Tibial artery (tissue), 4 donors: ENCODE measurements around the gene IL22RA2.
"Not testable (repeated sequence)": the region's sequence is repeated elsewhere in the genome, so short reads cannot be mapped to it uniquely, and the experiment has no call there.

ENCODE experiments used
- DNase-seq, 2 donors: peaks; one replicate each; pipeline ENCODE4 v3.0.0-alpha.2; 2019
- H3K27ac ChIP-seq, 2 donors: fragments of 200-600 bp; sonication (generic) in 1 of 2; 1 replicate in 1 of 2; 2 replicates in 1 of 2; pipeline ENCODE4 v1.5.1; 2018 to 2019; ENCODE audit warnings: mild to moderate bottlenecking in 1 of 2
- H3K27me3 ChIP-seq, 2 donors: fragments of 200-600 bp; sonication (generic) in 1 of 2; one replicate each; pipeline versions ENCODE4 v1.5.1 to v1.6.0; 2016 to 2019
- H3K36me3 ChIP-seq, 3 donors: fragments of 200-600 bp; sonication (generic) in 2 of 3; one replicate each; pipeline ENCODE4 v1.5.1; 2016 to 2019; ENCODE audit warnings: mild to moderate bottlenecking in 2 of 3
- H3K4me1 ChIP-seq, 4 donors: fragments of 200-600 bp; sonication (generic) in 2 of 4; 1 replicate in 3 of 4; 2 replicates in 1 of 4; pipeline ENCODE4 v1.5.1; 2016 to 2019
- H3K4me3 ChIP-seq, 2 donors: fragments of 200-600 bp; sonication (generic) in 1 of 2; 1 replicate in 1 of 2; 2 replicates in 1 of 2; pipeline ENCODE4 v1.5.1; 2018 to 2019; ENCODE audit warnings: mild to moderate bottlenecking in 2 of 2
- H3K9me3 ChIP-seq, 3 donors: fragments of 200-600 bp; sonication (generic) in 1 of 3; one replicate each; pipeline ENCODE4 v1.5.1; 2016 to 2019
- intact Hi-C: fragments of 100-400 bp; cut with DNase I; formaldehyde crosslinking; loops from one replicate; pipeline ENCODE4 v1.15.0; 2023; ENCODE audit warnings: low total_unique reads
- TF ChIP-seq, protein P1 (sequence below), 2 experiments: fragments of 200-600 bp in 1 of 2; fragments of 450-650 bp in 1 of 2; IDR thresholded peaks; one replicate each; pipeline ENCODE4 v1.5.1; 2017 to 2019; ENCODE audit warnings: antibody characterized with exemption in 2 of 2, mild to moderate bottlenecking in 1 of 2, moderate library complexity in 1 of 2

IL22RA2 gene

DNA sequence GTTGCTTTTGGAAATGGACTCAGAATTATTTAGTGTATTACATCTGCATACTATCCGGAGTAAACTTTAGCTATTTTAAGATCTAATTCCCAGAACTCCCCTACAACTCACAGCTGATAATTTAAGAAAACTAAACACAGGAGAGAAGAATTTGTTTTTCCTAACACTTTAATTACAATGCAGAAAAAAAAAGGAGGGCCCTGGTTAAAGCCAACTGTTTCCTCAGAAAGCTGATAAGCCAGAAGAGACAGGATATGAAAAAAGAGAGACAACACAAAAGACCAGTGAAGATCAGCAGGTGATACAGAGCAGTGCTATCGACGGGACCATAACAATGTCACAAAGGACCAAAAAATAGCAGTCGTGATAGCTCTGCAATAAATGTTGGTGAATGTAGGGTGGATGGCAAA is 39.9 kb upstream of the IL22RA2 start:
- no peak for DNase-seq

DNA sequence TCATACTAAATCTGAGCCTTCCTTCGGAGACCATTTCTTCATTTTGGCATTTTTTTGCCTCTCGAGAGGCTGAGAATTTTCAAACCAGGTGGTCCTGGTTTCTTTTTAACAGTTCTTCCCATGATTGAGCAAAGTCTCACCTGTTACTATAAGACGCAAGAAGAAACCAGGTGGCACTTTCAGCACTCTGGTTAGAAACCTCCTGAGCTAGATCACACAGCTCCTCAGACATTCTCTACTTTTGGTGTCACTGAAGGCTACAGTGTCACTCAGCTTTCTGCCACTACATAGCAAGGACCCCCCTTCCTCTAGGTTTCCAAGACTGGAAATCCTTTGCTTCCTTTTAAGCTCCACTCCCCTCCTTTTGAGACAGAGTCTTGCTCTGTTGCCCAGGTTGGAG is 38.5 kb upstream of the IL22RA2 start:
- H3K4me3 ChIP-seq: no peak overlapping the region
- intact Hi-C loops: no loop called here
- H3K27ac ChIP-seq: no peak overlapping the region
- H3K27me3 ChIP-seq: no peaks in the 10 kb centered on the region
- H3K9me3 ChIP-seq: no peaks in the 10 kb centered on the region
- TF ChIP-seq, protein P1, sequence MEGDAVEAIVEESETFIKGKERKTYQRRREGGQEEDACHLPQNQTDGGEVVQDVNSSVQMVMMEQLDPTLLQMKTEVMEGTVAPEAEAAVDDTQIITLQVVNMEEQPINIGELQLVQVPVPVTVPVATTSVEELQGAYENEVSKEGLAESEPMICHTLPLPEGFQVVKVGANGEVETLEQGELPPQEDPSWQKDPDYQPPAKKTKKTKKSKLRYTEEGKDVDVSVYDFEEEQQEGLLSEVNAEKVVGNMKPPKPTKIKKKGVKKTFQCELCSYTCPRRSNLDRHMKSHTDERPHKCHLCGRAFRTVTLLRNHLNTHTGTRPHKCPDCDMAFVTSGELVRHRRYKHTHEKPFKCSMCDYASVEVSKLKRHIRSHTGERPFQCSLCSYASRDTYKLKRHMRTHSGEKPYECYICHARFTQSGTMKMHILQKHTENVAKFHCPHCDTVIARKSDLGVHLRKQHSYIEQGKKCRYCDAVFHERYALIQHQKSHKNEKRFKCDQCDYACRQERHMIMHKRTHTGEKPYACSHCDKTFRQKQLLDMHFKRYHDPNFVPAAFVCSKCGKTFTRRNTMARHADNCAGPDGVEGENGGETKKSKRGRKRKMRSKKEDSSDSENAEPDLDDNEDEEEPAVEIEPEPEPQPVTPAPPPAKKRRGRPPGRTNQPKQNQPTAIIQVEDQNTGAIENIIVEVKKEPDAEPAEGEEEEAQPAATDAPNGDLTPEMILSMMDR (IDR thresholded peaks at IDR 0.05): no peak
- no peak for DNase-seq
- H3K4me1 ChIP-seq: peaks cover 0 to 78% (median 49%) of the 10 kb centered on the region in 4 donors
- H3K36me3 ChIP-seq: no peaks in the 10 kb centered on the region

More for the DNA sequence above, 39.9 kb upstream of the IL22RA2 start:
- Histone ChIP-seq H3K27me3 (no peaks in the 10 kb centered on the region), H3K4me3 (no peak overlapping the region), H3K36me3 (no peaks in the 10 kb centered on the region), H3K4me1 (peaks cover 0 to 89% (median 57%) of the 10 kb centered on the region in 4 donors), H3K27ac (peak overlapping the region in 1 of 2 donors; percentile 11), H3K9me3 (no peaks in the 10 kb centered on the region)
- TF ChIP-seq, protein P1 (IDR thresholded peaks at IDR 0.05): no peak
- intact Hi-C loops: no loop called here

DNA sequence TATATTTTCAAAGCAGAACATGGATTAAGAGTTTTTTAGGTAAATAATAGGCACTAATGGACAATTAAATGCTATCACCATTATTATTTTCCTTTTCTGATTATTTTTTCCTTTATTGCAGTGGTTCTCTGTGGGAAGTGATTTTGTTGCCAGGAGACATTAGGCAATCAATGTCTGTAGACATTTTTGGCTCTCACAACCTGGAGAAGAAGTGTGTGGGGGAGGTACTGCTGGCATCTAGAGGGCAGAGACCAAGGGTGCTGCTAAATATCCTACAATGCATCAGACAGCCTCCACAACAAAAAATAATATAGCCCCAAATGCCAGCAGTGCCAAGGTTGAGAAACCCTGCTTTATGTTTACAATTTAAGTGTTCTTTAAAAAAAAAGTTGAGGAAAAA is 37.5 kb upstream of the IL22RA2 start:
- TF ChIP-seq, protein P1 (IDR thresholded peaks at IDR 0.05): no peak
- peak overlapping the region; percentile 2 to 16 for H3K27ac ChIP-seq
- intact Hi-C loops: no loop called here
- H3K9me3 ChIP-seq: no peaks in the 10 kb centered on the region
- H3K4me1 ChIP-seq: peaks cover 0 to 69% (median 43%) of the 10 kb centered on the region in 4 donors
- no peak overlapping the region for H3K4me3 ChIP-seq
- H3K27me3 ChIP-seq: no peaks in the 10 kb centered on the region
- DNase-seq: no peak
- H3K36me3 ChIP-seq: peaks cover 3 to 5% (median 4%) of the 10 kb centered on the region in 3 donors

DNA sequence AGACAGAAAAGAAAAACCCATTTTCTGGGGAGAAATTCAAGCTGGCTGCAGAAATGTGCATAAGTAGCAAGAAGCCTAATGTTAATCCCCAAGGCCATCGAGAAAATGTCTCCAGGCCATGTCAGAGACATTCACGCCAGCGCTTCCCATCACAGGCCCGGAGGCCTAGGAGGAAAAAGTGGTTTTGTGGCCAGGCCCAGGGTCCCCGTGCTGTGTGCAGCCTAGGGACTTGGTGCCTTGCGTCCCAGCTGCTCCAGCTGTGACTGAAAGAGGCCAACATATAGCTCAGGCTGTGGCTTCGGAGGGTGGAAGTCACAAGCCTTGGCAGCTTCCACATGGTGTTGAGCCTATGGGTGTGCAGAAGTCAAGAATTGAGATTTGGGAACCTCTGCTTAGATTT is 34.8 kb upstream of the IL22RA2 start:
- Histone ChIP-seq H3K27ac (no peak overlapping the region), H3K36me3 (peaks cover 29 to 31% (median 30%) of the 10 kb centered on the region in 3 donors)
- intact Hi-C loops: no loop called here

DNA sequence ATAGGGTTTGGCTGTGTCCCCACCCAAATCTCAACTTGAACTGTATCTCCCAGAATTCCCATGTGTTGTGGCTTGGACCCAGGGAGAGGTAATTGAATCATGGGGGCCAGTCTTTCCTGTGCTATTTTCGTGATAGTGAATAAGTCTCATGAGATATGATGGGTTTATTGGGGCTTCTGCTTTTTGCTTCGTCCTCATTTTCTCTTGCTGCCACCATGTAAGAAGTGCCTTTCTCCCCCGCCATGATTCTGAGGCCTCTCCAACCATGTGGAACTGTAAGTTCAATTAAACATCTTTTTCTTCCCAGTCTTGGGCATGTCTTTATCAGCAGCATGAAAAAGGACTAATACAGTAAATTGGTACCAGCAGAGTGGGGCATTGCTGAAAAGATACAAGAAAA is 34.0 kb upstream of the IL22RA2 start:
- intact Hi-C loops, H3K27me3 ChIP-seq, H3K9me3 ChIP-seq, DNase-seq, H3K4me3 ChIP-seq, H3K27ac ChIP-seq: not testable (repeated sequence)
- Histone ChIP-seq H3K4me1 (peaks cover 0 to 35% (median 23%) of the 10 kb centered on the region in 4 donors), H3K36me3 (peaks cover 37 to 38% (median 38%) of the 10 kb centered on the region in 3 donors)

More for the DNA sequence above, 34.8 kb upstream of the IL22RA2 start:
- Histone ChIP-seq H3K9me3 (no peaks in the 10 kb centered on the region), H3K27me3 (no peaks in the 10 kb centered on the region), H3K4me3 (no peak overlapping the region), H3K4me1 (peaks cover 0 to 44% (median 26%) of the 10 kb centered on the region in 4 donors)
- TF ChIP-seq, protein P1 (IDR thresholded peaks at IDR 0.05): no peak
- no peak for DNase-seq

DNA sequence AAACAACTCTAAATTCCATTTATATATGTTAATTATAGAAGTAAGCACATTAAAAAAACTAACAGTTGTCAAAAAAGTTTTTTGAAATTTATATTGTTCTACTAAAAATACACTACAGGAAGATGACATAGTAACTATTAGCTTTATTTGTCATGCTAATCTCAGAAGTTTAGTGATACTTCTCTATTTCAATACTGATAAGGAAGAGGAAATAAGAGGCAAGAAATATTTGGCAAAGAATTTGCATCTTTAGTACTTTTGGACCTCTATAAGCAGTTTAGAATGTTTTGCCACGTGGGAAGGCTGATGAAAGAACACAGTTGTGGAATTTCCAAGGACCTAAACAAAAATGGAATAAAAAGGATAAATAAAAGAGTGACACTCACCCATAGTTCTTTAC is 33.1 kb upstream of the IL22RA2 start:
- peaks cover 0 to 27% (median 18%) of the 10 kb centered on the region in 4 donors for H3K4me1 ChIP-seq
- TF ChIP-seq, protein P1 (IDR thresholded peaks at IDR 0.05): no peak
- peaks cover 37 to 45% (median 43%) of the 10 kb centered on the region in 3 donors for H3K36me3 ChIP-seq
- H3K27ac ChIP-seq: no peak overlapping the region
- no peak for DNase-seq
- no peak overlapping the region for H3K4me3 ChIP-seq
- no peaks in the 10 kb centered on the region for H3K9me3 ChIP-seq
- intact Hi-C loops: no loop called here
- H3K27me3 ChIP-seq: no peaks in the 10 kb centered on the region
